Smooth muscle cell (in vitro differentiated cells): ENCODE results near the gene CNTN5. TPM values are rescaled to one million over a fixed set of nuclear protein-coding genes. Genes with fewer than 3 reads are reported as not detected.

Source experiments
- DNase-seq: peaks from one replicate; lab custom pipeline; 2025; ENCODE audit not compliant: unreplicated experiment; lab: John Stamatoyannopoulos, UW
- H2AFZ ChIP-seq: fragments of 200-600 bp; sonication (generic); 2 replicates; pipeline ENCODE4 v1.6.0; 2016; ENCODE audit warnings: antibody characterized with exemption, low read depth, mild to moderate bottlenecking
- H3F3A ChIP-seq: fragments of 200-600 bp; sonication (generic); 2 replicates; pipeline ENCODE4 v1.6.0; 2017; ENCODE audit warnings: antibody characterized with exemption, low read depth
- H3K27ac ChIP-seq: fragments of 200-600 bp; sonication (generic); 2 replicates; pipeline ENCODE4 v1.5.1; 2016; ENCODE audit warnings: low read depth, mild to moderate bottlenecking
- H3K27me3 ChIP-seq: fragments of 200-600 bp; sonication (generic); 2 replicates; pipeline ENCODE4 v1.6.1; 2016; ENCODE audit warnings: low read depth, mild to moderate bottlenecking
- H3K36me3 ChIP-seq: fragments of 200-600 bp; sonication (generic); 2 replicates; pipeline ENCODE4 v1.5.1; 2016; ENCODE audit warnings: low read depth
- H3K4me1 ChIP-seq: fragments of 200-600 bp; sonication (generic); 2 replicates; pipeline ENCODE4 v1.5.1; 2016; ENCODE audit warnings: low read depth
- H3K4me2 ChIP-seq: fragments of 200-600 bp; sonication (generic); 2 replicates; pipeline ENCODE4 v1.6.0; 2016; ENCODE audit warnings: mild to moderate bottlenecking
- H3K4me3 ChIP-seq: fragments of 200-600 bp; sonication (generic); 2 replicates; pipeline ENCODE4 v1.5.1; 2016; ENCODE audit warnings: mild to moderate bottlenecking
- H3K79me2 ChIP-seq: fragments of 200-600 bp; sonication (generic); 2 replicates; pipeline ENCODE4 v1.6.0; 2016; ENCODE audit warnings: low read depth, mild to moderate bottlenecking
- H3K9ac ChIP-seq: fragments of 200-600 bp; sonication (generic); 2 replicates; pipeline ENCODE4 v1.6.0; 2016; ENCODE audit warnings: low read depth
- H3K9me3 ChIP-seq: fragments of 200-600 bp; sonication (generic); replicated peaks from 2 replicates; pipeline ENCODE4 v1.5.1; 2016; ENCODE audit warnings: low read depth
- H4K20me1 ChIP-seq: fragments of 200-600 bp; sonication (generic); 2 replicates; pipeline ENCODE4 v1.6.0; 2016; ENCODE audit warnings: low read depth
- CTCF ChIP-seq: fragments of 200-600 bp; sonication (generic); IDR thresholded peaks from 2 replicates; pipeline ENCODE4 v1.5.1; 2017; ENCODE audit warnings: borderline replicate concordance, mild to moderate bottlenecking, antibody characterized with exemption; ENCODE audit not compliant: insufficient read depth, poor library complexity, severe bottlenecking
- WGBS: methylation state at CpG from one replicate; pipeline ENCODE4 v1.1.7; 2016; ENCODE audit warnings: low lambda C conversion rate; 5-methylcytosine and 5-hydroxymethylcytosine counted together
- polyA plus RNA-seq: library from polyadenylated mRNA; unstranded; fragments of >200 nt; fragmentation: Nextera tagmentation; extraction: Ambion mirVana; gene quantifications from 2 replicates; pipeline ENCODE4 v1.2.1, GENCODE V29; 2016
- total RNA-seq: library from RNA; depleted of rRNA; stranded (reverse); fragments of >200 nt; gene quantifications from 2 replicates; pipeline ENCODE4 v1.2.3, GENCODE V29; 2014

Gene CNTN5
- total and polyA plus RNA-seq, 2 experiments from 2014 or later = 0.97 to 3.1 TPM

DNA sequence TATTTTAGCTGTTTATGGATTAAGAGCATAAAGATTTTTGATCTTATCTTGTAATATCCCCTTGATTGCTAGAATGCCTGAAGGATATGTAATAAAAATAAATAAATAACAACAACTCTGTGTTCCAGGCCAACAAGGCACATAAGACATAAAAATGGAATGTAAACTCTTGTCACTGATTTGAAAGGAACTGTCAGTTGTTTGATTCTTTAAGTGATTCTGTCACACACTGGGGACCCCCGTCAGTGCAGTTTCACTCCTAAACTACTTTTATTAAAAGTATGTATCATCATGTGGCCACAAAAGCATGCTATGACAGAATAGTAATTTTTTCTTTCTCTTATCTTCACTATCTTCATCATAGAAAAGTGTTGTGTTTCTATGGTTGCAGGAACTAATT lies 572.4 kb downstream of the CNTN5 start:
- DNase-seq = no peak
- Histone ChIP-seq H3K27me3 (no peaks in the 10 kb centered on the region), H2AFZ (no peak overlapping the region), H3K4me1 (no peaks in the 10 kb centered on the region), H3K9me3 (no peaks in the 10 kb centered on the region), H3K4me2 (no peak overlapping the region), H3K4me3 (no peak overlapping the region), H3F3A (no peaks in the 10 kb centered on the region), H3K9ac (no peak overlapping the region), H3K27ac (no peak overlapping the region), H3K79me2 (no peaks in the 10 kb centered on the region), H4K20me1 (no peaks in the 10 kb centered on the region), H3K36me3 (no peaks in the 10 kb centered on the region)
- TF ChIP-seq CTCF = no peak
- WGBS = 89% methylated on average over 1 of the region's 1 CpG

GRCh38 chr11:99601179-99601578 lies 580.4 kb downstream of the CNTN5 start:
- Histone ChIP-seq H3K79me2 (no peaks in the 10 kb centered on the region), H3K27me3 (no peaks in the 10 kb centered on the region), H2AFZ (no peak overlapping the region), H3K4me3 (no peak overlapping the region), H3K27ac (no peak overlapping the region), H3K36me3 (no peaks in the 10 kb centered on the region), H3K4me1 (no peaks in the 10 kb centered on the region), H4K20me1 (no peaks in the 10 kb centered on the region), H3K9ac (no peak overlapping the region), H3K9me3 (no peaks in the 10 kb centered on the region), H3K4me2 (no peak overlapping the region), H3F3A (no peaks in the 10 kb centered on the region)
- no peak for TF ChIP-seq CTCF
- DNase-seq = no peak
- WGBS = 90% methylated on average over 1 of the region's 1 CpG

DNA sequence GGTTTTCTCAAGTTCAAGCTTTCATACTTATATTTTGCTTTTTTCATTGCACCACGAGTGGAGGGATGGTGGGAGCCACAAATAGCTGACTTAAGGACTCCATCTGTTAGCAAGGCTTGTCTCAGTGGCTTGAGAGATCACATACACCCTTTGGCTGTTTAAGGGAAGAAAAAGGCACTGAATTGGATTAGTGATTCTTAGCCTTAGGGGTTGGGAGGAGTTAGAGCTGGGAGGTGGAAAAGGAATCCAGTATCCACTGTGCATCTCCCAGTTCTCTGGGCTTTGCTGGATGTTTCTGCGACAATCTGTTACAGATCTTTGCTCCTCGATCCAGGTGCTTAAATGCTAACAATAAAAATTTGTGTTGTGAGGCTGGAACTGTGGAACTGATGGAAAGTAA lies 593.6 kb downstream of the CNTN5 start:
- no peak for DNase-seq
- TF ChIP-seq CTCF = no peak
- no peak overlapping the region for H3K4me3 ChIP-seq
- H3K36me3 ChIP-seq = no peaks in the 10 kb centered on the region
- H3K27me3 ChIP-seq = no peaks in the 10 kb centered on the region
- H2AFZ ChIP-seq = no peak overlapping the region
- no peaks in the 10 kb centered on the region for H3K79me2 ChIP-seq
- H3K27ac ChIP-seq = no peak overlapping the region
- H3K9me3 ChIP-seq = no peaks in the 10 kb centered on the region
- no peaks in the 10 kb centered on the region for H3F3A ChIP-seq
- 70% methylated on average over 3 of the region's 3 CpGs for WGBS
- H3K4me2 ChIP-seq = no peak overlapping the region
- no peaks in the 10 kb centered on the region for H4K20me1 ChIP-seq
- H3K9ac ChIP-seq = no peak overlapping the region
- no peaks in the 10 kb centered on the region for H3K4me1 ChIP-seq

GRCh38 chr11:99630629-99631028 lies 609.9 kb downstream of the CNTN5 start:
- H4K20me1 ChIP-seq = no peaks in the 10 kb centered on the region
- no peak overlapping the region for H2AFZ ChIP-seq
- H3K79me2 ChIP-seq = no peaks in the 10 kb centered on the region
- WGBS = 81% methylated on average over 5 of the region's 5 CpGs
- TF ChIP-seq CTCF = no peak
- H3K4me2 ChIP-seq = no peak overlapping the region
- H3K9ac ChIP-seq = no peak overlapping the region
- no peaks in the 10 kb centered on the region for H3K27me3 ChIP-seq
- no peaks in the 10 kb centered on the region for H3K9me3 ChIP-seq
- H3K27ac ChIP-seq = no peak overlapping the region
- no peaks in the 10 kb centered on the region for H3F3A ChIP-seq
- no peak for DNase-seq
- no peaks in the 10 kb centered on the region for H3K4me1 ChIP-seq
- no peak overlapping the region for H3K4me3 ChIP-seq
- H3K36me3 ChIP-seq = no peaks in the 10 kb centered on the region
